ENCODE data around the gene ZNF232.

DNA sequence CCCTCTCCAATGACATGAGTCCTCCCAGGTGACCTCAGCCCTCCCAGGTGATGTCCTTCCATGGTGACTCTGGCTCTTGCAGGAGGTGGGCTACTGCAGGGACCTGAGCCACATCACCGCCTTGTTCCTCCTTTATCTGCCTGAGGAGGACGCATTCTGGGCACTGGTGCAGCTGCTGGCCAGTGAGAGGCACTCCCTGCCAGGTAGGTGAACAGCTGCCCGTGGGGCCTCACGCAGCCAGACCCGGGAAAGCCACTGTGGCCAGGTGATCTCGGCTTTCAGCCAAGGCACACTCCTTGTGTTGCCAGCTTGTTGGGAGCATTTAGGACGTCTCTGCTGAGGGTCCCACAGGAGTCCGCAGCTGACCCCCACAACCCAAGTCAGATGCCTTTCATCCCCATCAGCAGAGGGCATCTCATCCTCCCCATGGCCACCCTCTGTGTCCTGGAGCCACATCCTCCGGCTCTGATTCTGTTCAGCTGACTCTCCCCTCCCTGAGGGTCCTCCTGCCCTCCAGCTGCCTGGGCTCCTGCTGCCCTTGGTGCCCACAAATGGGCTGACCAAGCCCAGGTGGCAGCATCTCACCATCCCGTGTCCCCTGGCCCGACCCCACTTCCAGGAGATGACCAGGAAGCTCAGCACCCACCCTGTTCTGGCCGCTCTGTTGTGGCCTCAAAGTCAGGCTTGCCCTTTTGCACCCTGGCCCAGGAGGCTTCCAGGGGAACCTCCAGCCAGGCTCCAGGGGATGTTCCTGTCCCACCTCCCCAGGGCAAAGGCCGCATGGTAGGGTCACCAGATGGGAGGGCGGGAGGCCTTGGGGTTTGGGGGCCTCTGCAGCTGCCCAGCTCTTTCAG lies 24.3 kb upstream of the ZNF232 start:
- TF ChIP-seq, protein P1, sequence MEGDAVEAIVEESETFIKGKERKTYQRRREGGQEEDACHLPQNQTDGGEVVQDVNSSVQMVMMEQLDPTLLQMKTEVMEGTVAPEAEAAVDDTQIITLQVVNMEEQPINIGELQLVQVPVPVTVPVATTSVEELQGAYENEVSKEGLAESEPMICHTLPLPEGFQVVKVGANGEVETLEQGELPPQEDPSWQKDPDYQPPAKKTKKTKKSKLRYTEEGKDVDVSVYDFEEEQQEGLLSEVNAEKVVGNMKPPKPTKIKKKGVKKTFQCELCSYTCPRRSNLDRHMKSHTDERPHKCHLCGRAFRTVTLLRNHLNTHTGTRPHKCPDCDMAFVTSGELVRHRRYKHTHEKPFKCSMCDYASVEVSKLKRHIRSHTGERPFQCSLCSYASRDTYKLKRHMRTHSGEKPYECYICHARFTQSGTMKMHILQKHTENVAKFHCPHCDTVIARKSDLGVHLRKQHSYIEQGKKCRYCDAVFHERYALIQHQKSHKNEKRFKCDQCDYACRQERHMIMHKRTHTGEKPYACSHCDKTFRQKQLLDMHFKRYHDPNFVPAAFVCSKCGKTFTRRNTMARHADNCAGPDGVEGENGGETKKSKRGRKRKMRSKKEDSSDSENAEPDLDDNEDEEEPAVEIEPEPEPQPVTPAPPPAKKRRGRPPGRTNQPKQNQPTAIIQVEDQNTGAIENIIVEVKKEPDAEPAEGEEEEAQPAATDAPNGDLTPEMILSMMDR (IDR thresholded peaks at IDR 0.05), result no peak
- no peak for TF ChIP-seq POLR2A (IDR thresholded peaks at IDR 0.05)

All from gastroesophageal sphincter (tissue), 3 donors.